GM13976 (cell line): ENCODE data around the gene THAP11.

Experiments used
- DNase-seq: peaks from one replicate; pipeline ENCODE4 v3.0.0; 2012; ENCODE audit warnings: low spot score
- in situ Hi-C: fragments of 300-500 bp; cut with MboI; formaldehyde crosslinking; loops from one replicate; pipeline ENCODE4 v1.12.0; 2022; ENCODE audit warnings: low sequenced_read_pairs, mixed read lengths, inconsistent platforms; ENCODE audit not compliant: unreplicated experiment
- TF ChIP-seq, protein P1 (sequence below): IDR thresholded peaks from 2 replicates; pipeline ENCODE4 v1.5.1; 2012; ENCODE audit warnings: borderline replicate concordance, mild to moderate bottlenecking; ENCODE audit not compliant: insufficient read depth; ENCODE audit errors: extremely low read depth, missing control alignments, control extremely low read depth

THAP11 gene

DNA sequence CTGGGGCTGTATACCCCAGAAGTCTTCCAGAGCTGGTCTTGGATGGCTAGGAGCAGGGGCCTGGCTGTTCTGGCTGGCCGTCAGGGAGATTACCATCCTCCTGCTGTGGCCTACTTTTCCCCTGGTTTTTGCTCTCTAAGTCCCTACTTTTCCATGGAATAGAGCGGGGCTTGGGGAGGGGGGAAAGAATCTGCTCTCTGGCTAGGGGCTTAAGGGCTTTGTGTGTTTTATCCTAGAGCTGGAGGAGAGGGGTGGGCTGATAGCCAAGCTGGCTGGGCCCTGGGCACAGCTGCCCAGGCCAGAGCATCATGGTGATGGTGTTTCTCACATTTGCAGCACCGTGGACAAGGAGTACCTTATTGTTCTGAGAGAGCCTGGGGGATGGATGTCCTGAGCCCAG lies 46.2 kb downstream of the THAP11 start:
- TF ChIP-seq, protein P1, sequence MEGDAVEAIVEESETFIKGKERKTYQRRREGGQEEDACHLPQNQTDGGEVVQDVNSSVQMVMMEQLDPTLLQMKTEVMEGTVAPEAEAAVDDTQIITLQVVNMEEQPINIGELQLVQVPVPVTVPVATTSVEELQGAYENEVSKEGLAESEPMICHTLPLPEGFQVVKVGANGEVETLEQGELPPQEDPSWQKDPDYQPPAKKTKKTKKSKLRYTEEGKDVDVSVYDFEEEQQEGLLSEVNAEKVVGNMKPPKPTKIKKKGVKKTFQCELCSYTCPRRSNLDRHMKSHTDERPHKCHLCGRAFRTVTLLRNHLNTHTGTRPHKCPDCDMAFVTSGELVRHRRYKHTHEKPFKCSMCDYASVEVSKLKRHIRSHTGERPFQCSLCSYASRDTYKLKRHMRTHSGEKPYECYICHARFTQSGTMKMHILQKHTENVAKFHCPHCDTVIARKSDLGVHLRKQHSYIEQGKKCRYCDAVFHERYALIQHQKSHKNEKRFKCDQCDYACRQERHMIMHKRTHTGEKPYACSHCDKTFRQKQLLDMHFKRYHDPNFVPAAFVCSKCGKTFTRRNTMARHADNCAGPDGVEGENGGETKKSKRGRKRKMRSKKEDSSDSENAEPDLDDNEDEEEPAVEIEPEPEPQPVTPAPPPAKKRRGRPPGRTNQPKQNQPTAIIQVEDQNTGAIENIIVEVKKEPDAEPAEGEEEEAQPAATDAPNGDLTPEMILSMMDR: no peak
- no peak for DNase-seq
- in situ Hi-C loops: no loop called here

DNA sequence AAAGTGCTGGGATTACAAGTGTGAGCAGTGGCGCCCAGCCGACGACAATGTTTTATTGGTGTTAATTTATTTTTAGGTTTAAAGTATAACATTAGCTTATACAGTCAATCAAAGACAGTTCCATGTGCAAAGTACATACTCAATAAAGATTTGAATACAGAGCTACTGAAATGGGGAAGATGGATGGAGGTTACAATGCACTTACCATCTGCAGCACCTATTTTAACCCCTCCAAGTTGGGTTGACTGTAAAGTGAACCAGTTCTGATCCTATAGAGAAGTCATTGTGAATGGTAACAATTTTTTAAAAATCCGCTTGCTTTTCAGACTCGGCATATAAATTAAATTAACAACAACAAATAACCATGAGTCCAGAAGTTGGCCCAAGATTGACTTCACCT lies 50.3 kb downstream of the THAP11 start:
- TF ChIP-seq, protein P1: no peak
- no peak for DNase-seq
- in situ Hi-C loops: no loop called here

DNA sequence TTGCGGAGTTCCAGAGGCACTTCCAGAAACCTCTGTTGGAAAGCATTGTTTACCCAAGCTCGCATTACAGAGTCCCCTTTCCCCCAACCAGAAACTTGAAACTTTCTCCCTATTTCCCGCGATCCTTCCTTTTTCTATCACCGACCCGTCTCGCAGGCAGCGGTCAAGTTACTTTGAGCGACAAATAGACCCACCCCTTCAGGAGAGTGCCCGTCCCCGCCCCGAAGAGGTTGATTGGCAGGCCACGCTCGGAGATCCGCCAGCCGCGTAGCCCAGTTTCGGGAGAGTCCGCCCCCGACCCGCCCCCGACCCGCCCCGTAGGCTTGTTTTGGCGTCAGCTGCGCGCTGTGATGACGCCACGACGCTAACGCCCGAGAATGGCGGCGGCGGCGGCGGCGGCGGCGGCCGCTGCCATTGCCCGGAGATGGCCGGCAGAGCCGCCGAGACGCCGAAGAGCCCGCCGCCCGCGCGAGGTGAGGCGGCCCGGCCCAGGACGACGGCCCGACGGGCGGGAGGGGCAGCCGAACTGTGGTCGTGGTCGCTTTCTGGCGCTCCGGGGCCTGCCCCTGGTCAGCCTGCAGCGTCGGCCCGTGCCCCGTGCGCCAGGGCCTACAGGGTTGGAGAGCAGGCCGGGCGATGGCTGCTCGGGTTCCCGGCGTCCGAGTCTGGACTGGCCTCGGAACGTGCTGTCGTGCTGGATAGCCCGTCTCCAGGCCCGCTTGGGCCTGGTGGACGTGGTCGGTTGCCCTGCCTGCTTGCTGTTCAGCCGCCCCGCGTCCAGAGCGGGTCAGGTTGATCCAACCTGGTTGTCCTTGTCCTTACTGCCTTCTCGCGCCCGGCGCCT lies 51.0 kb downstream of the THAP11 start, which contains the start of gene PSKH1:
PSKH1 (plus strand) TSS at position 356 of the 844 bp plus-strand sequence. CDS start 15,496 bp downstream, outside the sequence.
- in situ Hi-C loops: no loop called here
- peak; percentile 100 for DNase-seq
- TF ChIP-seq, protein P1: no peak
